Cardiac septum (tissue), 1 donor: ENCODE results near the gene CCDC33. TPM values are rescaled to one million over a fixed set of nuclear protein-coding genes. Genes with fewer than 3 reads are reported as not detected.
A peak's percentile ranks its signal among the peaks of the same experiment; 100 is the strongest.

Experiments used
- DNase-seq: peaks from one replicate; pipeline ENCODE4 v3.0.0-alpha.2; 2020; ENCODE audit warnings: low spot score
- intact Hi-C: fragments of 100-400 bp; cut with DNase I; formaldehyde crosslinking; loops from one replicate; pipeline ENCODE4 v1.14.0; 2022
- total RNA-seq: library from RNA; stranded (reverse); fragmentation: NEBNext Ultra II Directional; extraction: Animal tissue kit (Norgen Biotek cat#: 25700); gene quantifications from one replicate; pipeline ENCODE4 v1.2.1, GENCODE V29; 2021
- donor health status: DM: no; HTN: no; CAD: no.

The CCDC33 gene
- total RNA-seq, 1 donor from 2014 or later, result not detected

DNA sequence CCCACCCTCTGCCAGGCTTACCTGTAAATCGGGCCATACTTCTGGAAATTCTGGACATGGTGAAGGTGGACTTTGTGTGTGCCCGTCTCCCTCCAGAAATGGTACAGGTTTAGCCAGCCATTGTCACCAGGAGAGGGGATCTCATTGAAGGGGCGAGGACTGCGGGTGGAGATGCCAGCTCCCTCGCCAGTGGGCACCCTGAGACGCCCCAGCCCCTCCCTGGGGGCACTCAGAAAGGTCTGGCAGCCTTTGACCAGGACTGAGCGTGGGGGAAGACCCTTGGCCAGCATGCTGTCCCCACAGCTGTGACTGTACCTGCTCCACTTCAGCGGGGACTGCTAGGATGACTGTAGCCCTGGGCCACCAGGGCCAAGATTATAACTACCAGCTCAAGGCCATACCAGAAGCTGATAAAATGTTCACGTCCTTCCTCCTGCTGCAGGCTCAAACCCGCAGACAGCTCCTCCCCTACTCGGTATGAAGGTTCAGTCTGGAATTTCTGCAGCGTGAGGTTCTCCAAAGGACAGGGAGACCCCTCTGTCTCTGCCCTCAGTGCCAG, 131.2 kb downstream of the CCDC33 start, which contains the start of gene CYP11A1:
CYP11A1 (minus strand) TSS at position 351 of the 559 bp plus-strand sequence; CDS start at position 290, 61 bp downstream.
- intact Hi-C loops, result no loop called here
- DNase-seq, result peak; percentile 55

GRCh38 chr15:74368121-74368520, 132.0 kb downstream of the CCDC33 start:
- peak; percentile 39 for DNase-seq
- intact Hi-C loops, result no loop called here

- intact Hi-C loops, result no loop called here
- DNase-seq, result peak; percentile 59
Observed at GRCh38 chr15:74369084-74369745, 133.1 kb downstream of the CCDC33 start.

DNA sequence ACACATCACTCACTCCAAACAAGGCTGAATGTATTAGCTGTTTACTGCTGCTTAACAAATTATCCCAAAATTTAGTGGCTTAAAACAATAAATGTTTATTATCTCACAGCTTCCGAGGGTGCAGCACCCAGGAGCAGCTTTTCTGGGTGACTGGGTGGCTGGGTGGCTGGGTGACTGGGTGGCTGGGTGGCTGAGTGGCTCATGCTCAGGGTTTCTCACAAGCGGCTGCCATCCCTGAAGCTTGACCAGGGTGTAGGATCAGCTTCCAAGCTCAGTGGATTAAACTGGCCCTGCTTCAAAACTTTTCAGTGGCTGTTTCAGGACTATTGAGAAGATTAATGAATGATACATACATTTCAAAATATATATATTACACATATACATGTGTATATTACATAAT, 133.6 kb downstream of the CCDC33 start:
- intact Hi-C loops, result loop anchor here (5.0 kb wide), 1 partner anchor 398 kb away; no protein-coding TSS in a partner anchor
- DNase-seq, result peak; percentile 55

DNA sequence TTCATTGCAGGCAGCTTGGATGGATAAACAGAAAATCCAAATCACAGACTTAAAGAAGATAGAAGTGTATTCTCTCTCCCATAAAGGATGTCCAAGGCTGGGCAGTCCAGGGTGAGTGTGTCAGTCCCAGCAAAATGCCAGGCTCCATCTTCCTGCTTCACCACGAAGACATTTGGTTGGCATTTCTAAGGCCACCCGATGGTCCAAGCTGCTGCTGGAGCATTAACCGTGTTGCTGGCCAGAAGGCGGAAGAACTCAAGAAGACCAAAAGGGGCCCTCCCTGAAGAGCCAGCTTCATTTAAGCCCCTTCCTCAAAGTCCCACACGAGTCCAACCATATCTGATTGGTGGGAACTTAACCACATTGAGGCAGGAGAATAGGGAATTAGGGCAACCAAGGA, 134.3 kb downstream of the CCDC33 start:
- intact Hi-C loops, result loop anchor here (5.0 kb wide), 1 partner anchor 397 kb away; no protein-coding TSS in a partner anchor

DNA sequence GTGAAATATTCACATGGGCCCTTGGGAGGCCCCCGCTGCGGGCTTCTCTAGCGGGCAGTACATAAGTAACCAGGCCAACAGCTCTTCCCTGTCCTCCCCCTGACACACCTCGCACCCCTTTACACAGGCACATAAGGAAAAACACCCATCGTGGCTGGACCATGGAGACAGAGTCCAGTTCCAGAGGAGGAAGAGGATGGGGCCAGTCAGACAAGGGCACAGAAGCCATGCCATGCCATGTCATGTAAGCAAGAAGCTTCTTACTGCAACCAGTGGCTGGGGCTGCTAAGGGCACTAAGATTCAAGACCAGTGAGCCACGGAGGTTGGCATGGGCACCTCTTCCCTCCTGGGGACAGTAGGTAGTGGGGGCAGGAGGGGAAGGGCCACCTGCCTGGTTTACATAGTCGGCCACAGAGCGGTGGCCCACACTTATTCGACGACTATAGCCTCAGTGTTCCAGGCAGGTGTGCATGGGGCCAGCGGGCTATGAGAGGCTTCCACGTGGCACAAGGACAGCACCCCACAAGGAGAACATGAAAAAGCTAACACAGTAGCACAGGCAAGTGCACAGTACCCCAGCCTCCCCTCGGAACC, 137.0 kb downstream of the CCDC33 start:
- intact Hi-C loops, result loop anchor here (5.0 kb wide), 1 partner anchor 394 kb away; no protein-coding TSS in a partner anchor
- DNase-seq, result no peak

More for the DNA sequence above, 134.3 kb downstream of the CCDC33 start:
- peak; percentile 17 for DNase-seq

DNA sequence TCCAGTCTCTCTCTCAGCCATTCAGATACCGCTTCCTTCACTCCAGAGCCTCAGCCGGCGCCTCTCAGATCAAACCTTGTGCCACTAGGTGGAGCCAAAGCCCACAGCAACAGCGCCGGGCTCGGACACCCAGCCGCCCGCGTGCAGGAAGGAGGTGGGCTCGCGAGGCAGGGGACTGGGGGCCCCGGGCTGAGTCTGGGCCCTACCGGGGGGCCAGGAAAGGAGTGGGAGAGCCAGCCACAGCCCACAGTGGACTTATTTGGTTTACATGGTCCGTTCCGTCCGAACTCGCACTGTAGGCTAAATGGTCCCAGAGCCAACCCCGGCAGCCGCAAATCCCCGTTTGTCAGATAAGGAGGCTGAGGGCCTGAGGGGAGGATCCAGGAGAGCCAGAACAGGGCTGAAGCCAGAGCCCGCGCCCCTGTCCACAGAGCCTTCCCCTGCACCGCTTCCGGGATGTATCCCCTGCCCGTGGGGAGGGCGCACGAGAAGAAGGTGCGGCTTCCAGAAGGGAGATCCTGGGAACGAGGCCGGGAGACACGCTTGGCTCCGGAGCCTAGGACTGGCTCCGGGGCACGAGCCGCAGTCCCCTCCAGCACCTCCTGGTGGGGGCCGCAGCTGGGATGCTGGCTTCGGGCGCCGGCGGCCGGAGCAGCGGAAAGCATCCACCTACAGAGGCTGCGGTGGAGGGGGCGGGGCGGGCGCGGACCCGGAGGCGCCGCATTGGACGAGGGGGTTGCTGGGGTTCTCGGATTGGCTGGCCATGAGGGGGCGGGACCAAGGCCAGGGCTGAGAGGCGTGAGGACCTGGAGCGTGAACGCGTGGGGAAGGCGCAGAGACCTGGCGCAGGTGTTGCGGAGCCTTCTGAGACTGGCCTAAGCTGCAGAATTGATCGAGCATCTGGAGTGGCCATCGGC, 137.9 kb downstream of the CCDC33 start:
- DNase-seq, result peak; percentile 95
- intact Hi-C loops, result loop anchor here (2.0 to 5.0 kb wide), 3 partner anchors 115 to 393 kb away; no protein-coding TSS in a partner anchor

DNA sequence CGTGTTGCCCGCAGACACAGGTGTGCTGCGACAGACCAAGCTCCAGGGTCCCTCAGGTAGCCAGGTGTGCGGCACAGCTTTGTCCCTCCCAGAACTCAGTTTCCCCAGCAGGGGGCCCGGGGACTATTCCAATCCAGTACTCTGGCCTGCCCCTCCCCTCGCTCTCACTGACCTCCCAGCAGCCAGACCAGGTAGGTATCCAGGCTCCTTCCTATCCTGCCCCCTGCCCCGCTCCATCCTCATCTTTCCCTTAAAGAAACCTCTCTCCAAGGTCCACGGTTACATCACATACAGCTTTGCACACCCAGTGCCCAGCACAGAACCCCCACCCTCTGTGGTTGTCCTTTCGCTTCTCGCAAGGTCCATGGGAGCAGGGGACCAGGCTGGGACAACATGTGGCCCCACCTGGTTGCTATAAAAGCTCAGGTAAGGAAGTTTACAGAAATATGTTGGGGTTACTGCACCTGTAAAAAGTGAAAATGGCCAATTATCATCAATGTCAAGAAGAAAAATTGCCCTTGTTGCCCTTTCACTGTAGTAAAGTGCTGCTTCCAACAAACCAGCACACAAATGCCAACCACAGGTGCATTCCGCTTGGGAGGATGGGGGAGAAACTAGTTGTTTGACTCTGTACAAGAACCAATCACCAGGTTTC, 138.6 kb downstream of the CCDC33 start:
- peak; percentile 73 for DNase-seq
- intact Hi-C loops, result loop anchor here (2.0 to 5.0 kb wide), 3 partner anchors 114 to 393 kb away; no protein-coding TSS in a partner anchor

DNA sequence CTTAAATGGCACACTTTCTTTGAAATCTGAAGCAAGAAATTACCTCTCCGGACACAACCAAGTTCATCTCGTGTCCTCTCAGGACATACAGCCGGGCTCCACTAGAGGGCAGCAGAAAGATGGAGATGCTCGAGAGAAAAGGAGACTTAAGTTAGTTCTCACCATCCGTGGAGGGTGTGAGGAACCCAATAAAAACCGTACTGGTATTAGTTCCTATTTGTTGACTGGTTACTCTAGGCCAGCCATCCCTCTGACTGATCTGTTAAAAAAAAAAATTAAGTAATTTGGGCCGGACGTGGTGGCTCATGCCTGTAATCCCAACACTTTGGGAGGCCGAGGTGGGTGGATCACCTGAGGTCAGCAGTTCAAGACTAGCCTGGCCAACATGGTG, 139.2 kb downstream of the CCDC33 start:
- intact Hi-C loops, result loop anchor here (2.0 kb wide), 2 partner anchors 114 to 256 kb away; no protein-coding TSS in a partner anchor
- peak; percentile 85 for DNase-seq

- DNase-seq, result no peak
Observed at GRCh38 chr15:74376226-74376625, 140.1 kb downstream of the CCDC33 start.

DNA sequence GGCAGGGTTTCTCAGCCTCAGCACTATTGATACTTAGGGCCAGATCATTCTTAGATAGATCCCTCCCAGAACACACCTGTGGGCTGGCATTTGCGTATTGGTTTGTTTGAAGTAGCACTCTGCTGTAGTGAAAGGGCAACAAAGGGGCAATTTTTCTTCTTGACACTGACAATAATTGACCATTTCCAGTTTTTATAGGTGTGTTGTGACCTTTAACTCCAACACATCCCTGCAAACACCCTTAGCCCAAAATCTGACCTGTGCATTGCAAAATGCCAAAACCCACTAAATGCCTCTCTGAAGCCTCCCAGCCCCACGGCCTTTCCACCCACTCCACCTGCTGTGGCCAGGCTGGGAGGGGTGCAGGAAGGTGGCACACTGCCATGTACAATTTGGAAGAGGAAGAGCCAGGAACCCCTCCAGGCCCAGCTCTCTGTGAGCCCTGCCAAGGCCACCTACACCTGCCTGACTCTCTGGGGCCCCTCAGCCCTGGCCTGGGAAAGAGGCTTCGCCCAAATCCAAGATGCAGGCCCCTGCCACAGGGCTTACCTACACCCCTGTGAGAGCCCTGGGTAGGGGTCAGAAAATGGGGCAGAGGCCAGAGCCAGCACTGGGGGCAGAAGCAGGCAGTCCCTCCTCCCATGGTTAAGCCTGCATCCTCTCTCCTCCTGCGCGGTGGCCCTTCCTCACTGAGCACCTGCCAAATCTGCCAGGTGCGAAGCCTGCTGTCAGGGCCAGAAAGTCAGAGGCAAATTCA, 140.9 kb downstream of the CCDC33 start:
- no peak for DNase-seq
- intact Hi-C loops, result no loop called here

More at GRCh38 chr15:74376226-74376625, 140.1 kb downstream of the CCDC33 start:
- intact Hi-C loops, result no loop called here

DNA sequence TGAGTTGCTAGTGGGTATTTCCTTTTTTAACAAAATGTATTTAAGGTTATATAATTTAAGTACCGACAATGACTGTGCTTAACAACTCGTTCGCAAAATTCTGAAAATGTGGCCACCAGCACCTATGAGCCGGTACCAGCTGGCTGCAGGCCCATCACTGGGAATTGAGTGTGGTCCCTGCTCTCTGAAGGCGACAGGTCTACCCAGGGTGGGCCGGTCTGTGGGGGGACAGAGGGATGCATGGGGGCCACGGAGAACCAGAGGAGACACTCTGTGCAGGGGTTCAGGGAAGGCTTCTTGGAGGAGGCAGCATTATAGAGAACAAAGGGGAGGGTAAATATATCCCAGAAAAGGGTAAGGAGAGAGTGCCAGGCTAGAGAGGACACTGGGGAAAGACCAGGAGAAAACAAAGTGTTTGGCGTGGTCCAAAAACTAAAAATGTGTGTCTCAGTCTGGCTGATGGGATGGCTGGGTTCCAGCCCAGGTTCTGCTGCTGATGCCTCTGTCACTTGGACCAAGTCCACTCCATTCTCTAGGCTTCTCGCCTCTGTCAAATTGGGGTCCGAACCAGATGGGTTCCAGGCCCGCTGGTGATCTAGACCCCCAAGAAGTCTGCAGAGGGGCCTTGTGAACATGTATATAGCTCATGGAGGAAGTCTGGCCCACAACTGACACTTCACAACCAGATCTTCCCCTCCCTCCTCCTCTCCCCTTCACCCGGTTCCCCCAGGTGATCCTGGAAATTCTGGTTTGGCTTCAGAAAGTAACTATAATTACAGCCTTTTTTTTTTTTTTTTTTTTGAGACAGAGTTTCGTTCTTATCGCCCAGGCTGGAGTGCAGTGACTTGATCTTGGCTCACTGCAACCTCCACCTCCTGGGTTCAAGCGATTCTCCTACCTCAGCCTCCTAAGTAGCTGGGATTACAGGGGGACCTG, 142.0 kb downstream of the CCDC33 start:
- intact Hi-C loops, result no loop called here
- DNase-seq, result no peak

- DNase-seq, result no peak
- intact Hi-C loops, result no loop called here
Observed at GRCh38 chr15:74378848-74379247, 142.7 kb downstream of the CCDC33 start.

DNA sequence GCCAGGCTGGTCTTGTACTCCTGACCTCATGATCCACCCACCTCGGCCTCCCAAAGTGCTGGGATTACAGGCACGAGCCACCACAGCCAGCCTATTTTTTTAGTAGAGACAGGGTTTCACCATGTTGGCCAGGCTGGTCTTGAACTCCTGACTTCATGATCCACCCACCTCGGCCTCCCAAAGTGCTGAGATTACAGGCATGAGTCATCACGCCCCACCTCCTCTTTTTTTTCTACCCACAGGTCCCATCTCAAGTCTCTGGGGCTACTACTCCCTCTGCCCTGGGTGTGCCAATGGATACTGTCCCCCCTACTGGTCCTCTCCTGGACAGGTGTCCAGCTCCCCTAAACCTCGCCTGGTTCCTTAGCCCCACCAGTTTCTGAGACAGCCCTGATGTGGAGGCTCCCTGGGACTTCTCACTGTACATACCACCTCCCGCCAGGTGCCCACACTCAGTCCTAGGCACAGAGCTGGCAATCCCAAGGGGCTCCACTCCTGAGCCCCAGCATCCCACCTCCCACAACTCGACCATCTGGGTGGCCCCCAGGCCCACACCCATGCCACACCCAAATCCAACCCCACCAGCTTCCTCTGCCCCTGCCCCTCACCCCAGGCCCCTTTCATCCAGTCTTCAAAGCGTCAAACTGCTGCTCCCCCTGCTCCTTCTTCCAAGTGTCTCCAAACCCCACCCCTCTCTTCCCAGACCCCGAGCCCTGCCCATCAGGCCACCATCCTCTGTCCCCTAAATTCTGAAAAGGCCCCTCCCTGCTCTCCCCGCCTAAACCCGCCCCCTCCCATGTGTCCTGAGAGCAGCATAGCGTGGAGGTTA, 144.4 kb downstream of the CCDC33 start:
- DNase-seq, result no peak
- intact Hi-C loops, result no loop called here

GRCh38 chr15:74381190-74381453, 145.0 kb downstream of the CCDC33 start:
- no peak for DNase-seq
- intact Hi-C loops, result no loop called here

GRCh38 chr15:74381481-74381880, 145.4 kb downstream of the CCDC33 start:
- intact Hi-C loops, result no loop called here
- no peak for DNase-seq
